Activated CD4-positive, alpha-beta T cell treated with anti-CD3 and anti-CD28 coated beads for 36 hours (primary cell): Measurements from ENCODE around the gene ITGA3. TPM values are rescaled to one million over a fixed set of nuclear protein-coding genes. Genes with fewer than 3 reads are reported as not detected.
"Not testable (repeated sequence)": the region's sequence is repeated elsewhere in the genome, so short reads cannot be mapped to it uniquely, and the experiment has no call there.

ENCODE experiments used
- ATAC-seq: fragments of 200-7000 bp; cut with Tn5 transposase; one replicate; pipeline ENCODE4 v1.10.0; 2021; ENCODE audit warnings: mild to moderate bottlenecking, moderate library complexity
- CTCF ChIA-PET: fragments of 350-600 bp; sonication (Branson Sonifier 250); formaldehyde crosslinking; loops from one replicate; lab custom pipeline; 2021; ENCODE audit warnings: antibody characterized with exemption; lab: Charles Lee
- POLR2A ChIA-PET: fragments of 350-600 bp; sonication (Branson Sonifier 250); formaldehyde crosslinking; loops from one replicate; lab custom pipeline; 2021; ENCODE audit warnings: antibody characterized with exemption, inconsistent platforms; lab: Charles Lee
- DNase-seq: peaks from one replicate; pipeline ENCODE4 v3.0.0-alpha.2; 2020
- H3K27ac Mint-ChIP-seq: one replicate; pipeline ENCODE4 v1.8.0; 2021; ENCODE audit warnings: mixed read lengths
- H3K27me3 Mint-ChIP-seq: one replicate; pipeline ENCODE4 v1.8.0; 2021; ENCODE audit warnings: mixed read lengths
- H3K36me3 Mint-ChIP-seq: one replicate; pipeline ENCODE4 v1.8.0; 2021; ENCODE audit warnings: low read depth, mixed read lengths
- H3K4me1 Mint-ChIP-seq: one replicate; pipeline ENCODE4 v1.8.0; 2021; ENCODE audit warnings: mixed read lengths
- H3K4me3 Mint-ChIP-seq: one replicate; pipeline ENCODE4 v1.8.0; 2021; ENCODE audit warnings: mild to moderate bottlenecking, moderate library complexity, mixed read lengths
- H3K9me3 Mint-ChIP-seq: one replicate; pipeline ENCODE4 v1.8.0; 2021; ENCODE audit warnings: low read depth, mixed read lengths
- intact Hi-C, 2 experiments: fragments of 100-400 bp; cut with DNase I in 1 of 2; cut with micrococcal nuclease in 1 of 2; formaldehyde crosslinking; loops; one replicate each; pipeline versions ENCODE4 v1.14.2 to v1.15.1; 2022 to 2024; cut with DNase I, micrococcal nuclease
- total RNA-seq, 2 experiments: library from RNA; stranded (reverse); gene quantifications; one replicate each; pipeline ENCODE4 v1.2.3, GENCODE V29; 2021

The ITGA3 gene
- total RNA-seq, 2 experiments from 2014 or later = 6.8 to 7.8 TPM

GRCh38 chr17:50055055-50055425 is 870 bp upstream of the ITGA3 start:
- Mint-ChIP-seq H3K4me3 (peak overlapping the region; percentile 82), H3K4me1 (peaks cover 37% of the 10 kb centered on the region), H3K9me3 (no peaks in the 10 kb centered on the region), H3K27ac (peak overlapping the region; percentile 9), H3K27me3 (peaks cover 4% of the 10 kb centered on the region), H3K36me3 (no peaks in the 10 kb centered on the region)
- DNase-seq (peak; percentile 27), ATAC-seq (no peak)
- intact Hi-C loops = loop anchor here in 1 of 2 experiments (1.0 kb wide), 1 partner anchor 28 kb away; no protein-coding TSS in a partner anchor
- CTCF ChIA-PET = interaction anchor here (0.5 to 1.8 kb wide), 9 partner anchors 10 to 377 kb away, joined by 3 to 5 read pairs (median 3); partner anchors contain the start of gene PDK2
- POLR2A ChIA-PET = no interaction called here

GRCh38 chr17:50056217-50056960 is 479 bp downstream of the ITGA3 start:
- Mint-ChIP-seq H3K36me3 (no peaks in the 10 kb centered on the region), H3K27ac (peak overlapping the region; percentile 25), H3K4me3 (peak overlapping the region; percentile 82), H3K9me3 (no peaks in the 10 kb centered on the region), H3K27me3 (peaks cover 4% of the 10 kb centered on the region), H3K4me1 (peaks cover 25% of the 10 kb centered on the region)
- intact Hi-C loops = loop anchor here in 1 of 2 experiments (1.0 kb wide), 3 partner anchors 29 to 87 kb away; partner anchors contain the start of genes DLX4 and PDK2
- peak; percentile 85 for DNase-seq
- ATAC-seq = peak; percentile 87
- ChIA-PET POLR2A (interaction anchor here (1.0 kb wide), 1 partner anchor 38 kb away, joined by 4 read pairs; no protein-coding TSS in a partner anchor), CTCF (interaction anchor here (0.6 to 2.4 kb wide), 15 partner anchors 8 to 656 kb away, joined by 3 to 22 read pairs (median 4); partner anchors contain the start of gene PDK2)

GRCh38 chr17:50056961-50057330 is 1.0 kb downstream of the ITGA3 start:
- POLR2A ChIA-PET = interaction anchor here (1.0 kb wide), 1 partner anchor 37 kb away, joined by 4 read pairs; no protein-coding TSS in a partner anchor
- Mint-ChIP-seq H3K27ac (no peak overlapping the region), H3K4me3 (peak overlapping the region; percentile 82), H3K27me3 (peaks cover 4% of the 10 kb centered on the region), H3K36me3 (no peaks in the 10 kb centered on the region), H3K9me3 (no peaks in the 10 kb centered on the region), H3K4me1 (peaks cover 20% of the 10 kb centered on the region)
- CTCF ChIA-PET = interaction anchor here (0.7 to 2.4 kb wide), 11 partner anchors 25 to 656 kb away, joined by 3 to 22 read pairs (median 5); partner anchors contain the start of gene PDK2
- ATAC-seq (peak; percentile 5), DNase-seq (no peak)
- intact Hi-C loops = loop anchor here in 1 of 2 experiments (1.0 kb wide), 3 partner anchors 30 to 88 kb away; partner anchors contain the start of genes DLX4 and PDK2

- peaks cover 4% of the 10 kb centered on the region for H3K27me3 Mint-ChIP-seq
- H3K36me3 Mint-ChIP-seq = no peaks in the 10 kb centered on the region
- ATAC-seq (no peak), DNase-seq (no peak)
- ChIA-PET POLR2A (interaction anchor here (0.6 kb wide), 1 partner anchor 715 kb away, joined by 5 read pairs; no protein-coding TSS in a partner anchor), CTCF (interaction anchor here (0.7 to 2.4 kb wide), 5 partner anchors 30 to 262 kb away, joined by 3 to 22 read pairs (median 8); partner anchors contain the start of gene PDK2)
- H3K4me3 Mint-ChIP-seq = peak overlapping the region; percentile 82
- peaks cover 15% of the 10 kb centered on the region for H3K4me1 Mint-ChIP-seq
- intact Hi-C loops = no loop called here
- H3K27ac Mint-ChIP-seq = no peak overlapping the region
- H3K9me3 Mint-ChIP-seq = no peaks in the 10 kb centered on the region
Observed at GRCh38 chr17:50057521-50057991, 1.6 kb downstream of the ITGA3 start.

- Mint-ChIP-seq H3K4me1 (peaks cover 15% of the 10 kb centered on the region), H3K27ac (no peak overlapping the region), H3K36me3 (no peaks in the 10 kb centered on the region), H3K27me3 (peaks cover 4% of the 10 kb centered on the region), H3K9me3 (no peaks in the 10 kb centered on the region), H3K4me3 (no peak overlapping the region)
- POLR2A ChIA-PET = no interaction called here
- DNase-seq (no peak), ATAC-seq (no peak)
- intact Hi-C loops = no loop called here
- CTCF ChIA-PET = interaction anchor here (0.7 to 1.2 kb wide), 4 partner anchors 29 to 97 kb away, joined by 3 to 9 read pairs (median 3); no protein-coding TSS in a partner anchor
Observed at GRCh38 chr17:50058296-50058953, 2.5 kb downstream of the ITGA3 start.

- peaks cover 4% of the 10 kb centered on the region for H3K27me3 Mint-ChIP-seq
- ChIA-PET CTCF (interaction anchor here (0.7 to 0.8 kb wide), 2 partner anchors 34 to 56 kb away, joined by 3 read pairs; no protein-coding TSS in a partner anchor), POLR2A (no interaction called here)
- DNase-seq = no peak
- ATAC-seq = no peak
- no peaks in the 10 kb centered on the region for H3K36me3 Mint-ChIP-seq
- intact Hi-C loops = no loop called here
- H3K27ac Mint-ChIP-seq = no peak overlapping the region
- H3K4me1 Mint-ChIP-seq = peaks cover 15% of the 10 kb centered on the region
- no peak overlapping the region for H3K4me3 Mint-ChIP-seq
- no peaks in the 10 kb centered on the region for H3K9me3 Mint-ChIP-seq
Observed at GRCh38 chr17:50059256-50059655, 3.3 kb downstream of the ITGA3 start.

- Mint-ChIP-seq H3K4me3 (no peak overlapping the region), H3K27ac (no peak overlapping the region), H3K9me3 (no peaks in the 10 kb centered on the region), H3K27me3 (peaks cover 4% of the 10 kb centered on the region), H3K36me3 (no peaks in the 10 kb centered on the region), H3K4me1 (peaks cover 15% of the 10 kb centered on the region)
- ChIA-PET POLR2A (no interaction called here), CTCF (interaction anchor here (1.1 to 1.5 kb wide), 3 partner anchors 27 to 140 kb away, joined by 3 to 4 read pairs (median 4); no protein-coding TSS in a partner anchor)
- DNase-seq = no peak
- intact Hi-C loops = no loop called here
- ATAC-seq = no peak
Observed at GRCh38 chr17:50059759-50060273, 3.9 kb downstream of the ITGA3 start.

GRCh38 chr17:50060951-50061712 is 5.2 kb downstream of the ITGA3 start:
- peaks cover 4% of the 10 kb centered on the region for H3K27me3 Mint-ChIP-seq
- H3K4me3 Mint-ChIP-seq = no peak overlapping the region
- no peak for ATAC-seq
- ChIA-PET POLR2A (no interaction called here), CTCF (interaction anchor here (0.5 to 1.5 kb wide), 7 partner anchors 21 to 139 kb away, joined by 3 to 4 read pairs (median 3); no protein-coding TSS in a partner anchor)
- H3K9me3 Mint-ChIP-seq = no peaks in the 10 kb centered on the region
- intact Hi-C loops = no loop called here
- DNase-seq = no peak
- H3K27ac Mint-ChIP-seq = no peak overlapping the region
- H3K4me1 Mint-ChIP-seq = peaks cover 10% of the 10 kb centered on the region
- H3K36me3 Mint-ChIP-seq = no peaks in the 10 kb centered on the region

GRCh38 chr17:50061713-50062045 is 5.8 kb downstream of the ITGA3 start:
- H3K36me3 Mint-ChIP-seq, H3K27ac Mint-ChIP-seq, POLR2A ChIA-PET, H3K4me3 Mint-ChIP-seq, H3K27me3 Mint-ChIP-seq, DNase-seq, H3K9me3 Mint-ChIP-seq, intact Hi-C loops, H3K4me1 Mint-ChIP-seq, ATAC-seq: not testable (repeated sequence)
- CTCF ChIA-PET = interaction anchor here (0.5 kb wide), 1 partner anchor 22 kb away, joined by 3 read pairs; no protein-coding TSS in a partner anchor

GRCh38 chr17:50062293-50063243 is 6.7 kb downstream of the ITGA3 start:
- H3K36me3 Mint-ChIP-seq = no peaks in the 10 kb centered on the region
- H3K4me3 Mint-ChIP-seq = no peak overlapping the region
- H3K27me3 Mint-ChIP-seq = no peaks in the 10 kb centered on the region
- no peak for ATAC-seq
- POLR2A ChIA-PET = no interaction called here
- H3K4me1 Mint-ChIP-seq = peaks cover 3% of the 10 kb centered on the region
- CTCF ChIA-PET = no interaction called here
- no peaks in the 10 kb centered on the region for H3K9me3 Mint-ChIP-seq
- no peak for DNase-seq
- H3K27ac Mint-ChIP-seq = no peak overlapping the region
- intact Hi-C loops = no loop called here
